Measurements from ENCODE around the gene MET. TPM values are rescaled to one million over a fixed set of nuclear protein-coding genes. Genes with fewer than 3 reads are reported as not detected.

MET gene
- total RNA-seq, 1 donor from 2014 or later: 55.4 TPM

GRCh38 chr7:116731445-116732335 lies 59.7 kb downstream of the MET start:
- H3K27me3 Mint-ChIP-seq (ENCODE audit: unreplicated experiment): no peaks in the 10 kb centered on the region
- no peak for DNase-seq (ENCODE audit: extremely low spot score, unreplicated experiment)
- H3K27ac Mint-ChIP-seq (ENCODE audit: unreplicated experiment): no peak overlapping the region
- peaks cover 25% of the 10 kb centered on the region for H3K4me1 Mint-ChIP-seq (ENCODE audit: unreplicated experiment)
- no peak overlapping the region for H3K4me3 Mint-ChIP-seq (ENCODE audit: unreplicated experiment)
- H3K9me3 Mint-ChIP-seq (ENCODE audit: unreplicated experiment): no peaks in the 10 kb centered on the region
- H3K36me3 Mint-ChIP-seq (ENCODE audit: unreplicated experiment): peaks cover 25% of the 10 kb centered on the region
- TF ChIP-seq, protein P1, sequence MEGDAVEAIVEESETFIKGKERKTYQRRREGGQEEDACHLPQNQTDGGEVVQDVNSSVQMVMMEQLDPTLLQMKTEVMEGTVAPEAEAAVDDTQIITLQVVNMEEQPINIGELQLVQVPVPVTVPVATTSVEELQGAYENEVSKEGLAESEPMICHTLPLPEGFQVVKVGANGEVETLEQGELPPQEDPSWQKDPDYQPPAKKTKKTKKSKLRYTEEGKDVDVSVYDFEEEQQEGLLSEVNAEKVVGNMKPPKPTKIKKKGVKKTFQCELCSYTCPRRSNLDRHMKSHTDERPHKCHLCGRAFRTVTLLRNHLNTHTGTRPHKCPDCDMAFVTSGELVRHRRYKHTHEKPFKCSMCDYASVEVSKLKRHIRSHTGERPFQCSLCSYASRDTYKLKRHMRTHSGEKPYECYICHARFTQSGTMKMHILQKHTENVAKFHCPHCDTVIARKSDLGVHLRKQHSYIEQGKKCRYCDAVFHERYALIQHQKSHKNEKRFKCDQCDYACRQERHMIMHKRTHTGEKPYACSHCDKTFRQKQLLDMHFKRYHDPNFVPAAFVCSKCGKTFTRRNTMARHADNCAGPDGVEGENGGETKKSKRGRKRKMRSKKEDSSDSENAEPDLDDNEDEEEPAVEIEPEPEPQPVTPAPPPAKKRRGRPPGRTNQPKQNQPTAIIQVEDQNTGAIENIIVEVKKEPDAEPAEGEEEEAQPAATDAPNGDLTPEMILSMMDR (IDR thresholded peaks at IDR 0.05): no peak

DNA sequence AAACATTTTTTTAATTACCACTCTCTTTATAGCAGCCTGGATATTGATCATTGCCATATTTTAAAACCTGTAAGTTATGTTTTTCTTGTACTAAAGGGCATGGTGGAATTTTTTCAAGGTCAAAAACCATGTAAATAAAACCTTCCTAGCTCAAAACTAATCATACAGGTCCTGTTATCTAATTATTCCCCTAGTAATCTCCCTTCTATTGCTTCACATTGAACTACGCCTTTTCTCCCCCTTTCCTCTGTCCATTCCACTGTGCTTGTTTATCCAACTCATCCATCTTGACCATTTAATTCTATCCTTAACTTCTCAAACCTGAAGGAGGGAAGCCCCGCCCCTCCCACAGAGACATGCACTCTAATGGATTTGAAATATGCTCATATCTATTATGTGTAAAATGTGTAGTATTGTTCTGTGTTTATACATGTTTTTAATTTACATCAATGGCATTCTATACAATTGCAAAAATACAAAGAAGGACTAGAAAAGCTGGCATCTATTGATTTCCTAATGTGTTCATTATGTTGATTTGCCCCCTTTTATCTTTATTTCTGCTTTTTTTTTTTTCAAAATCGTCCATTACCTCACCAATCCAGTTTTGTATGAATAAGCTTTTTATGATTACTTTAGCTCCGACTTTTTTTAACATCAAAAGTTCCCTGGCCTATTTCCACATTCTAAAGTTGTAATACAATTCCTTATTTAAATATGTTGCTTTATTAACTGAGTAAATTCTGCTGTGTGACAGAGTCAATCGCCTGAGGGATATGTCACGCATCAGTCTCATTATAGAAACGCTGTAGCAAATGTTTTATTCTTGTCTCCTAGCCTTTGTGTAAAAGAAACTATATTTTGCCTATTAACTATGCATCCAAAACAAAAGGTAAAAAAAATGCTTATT lies 61.0 kb downstream of the MET start:
- Mint-ChIP-seq H3K4me3 (ENCODE audit: unreplicated experiment) (no peak overlapping the region), H3K36me3 (ENCODE audit: unreplicated experiment) (peaks cover 28% of the 10 kb centered on the region), H3K27me3 (ENCODE audit: unreplicated experiment) (no peaks in the 10 kb centered on the region), H3K4me1 (ENCODE audit: unreplicated experiment) (peaks cover 34% of the 10 kb centered on the region), H3K27ac (ENCODE audit: unreplicated experiment) (no peak overlapping the region), H3K9me3 (ENCODE audit: unreplicated experiment) (no peaks in the 10 kb centered on the region)
- TF ChIP-seq, protein P1 (IDR thresholded peaks at IDR 0.05): no peak
- DNase-seq (ENCODE audit: extremely low spot score, unreplicated experiment): no peak

DNA sequence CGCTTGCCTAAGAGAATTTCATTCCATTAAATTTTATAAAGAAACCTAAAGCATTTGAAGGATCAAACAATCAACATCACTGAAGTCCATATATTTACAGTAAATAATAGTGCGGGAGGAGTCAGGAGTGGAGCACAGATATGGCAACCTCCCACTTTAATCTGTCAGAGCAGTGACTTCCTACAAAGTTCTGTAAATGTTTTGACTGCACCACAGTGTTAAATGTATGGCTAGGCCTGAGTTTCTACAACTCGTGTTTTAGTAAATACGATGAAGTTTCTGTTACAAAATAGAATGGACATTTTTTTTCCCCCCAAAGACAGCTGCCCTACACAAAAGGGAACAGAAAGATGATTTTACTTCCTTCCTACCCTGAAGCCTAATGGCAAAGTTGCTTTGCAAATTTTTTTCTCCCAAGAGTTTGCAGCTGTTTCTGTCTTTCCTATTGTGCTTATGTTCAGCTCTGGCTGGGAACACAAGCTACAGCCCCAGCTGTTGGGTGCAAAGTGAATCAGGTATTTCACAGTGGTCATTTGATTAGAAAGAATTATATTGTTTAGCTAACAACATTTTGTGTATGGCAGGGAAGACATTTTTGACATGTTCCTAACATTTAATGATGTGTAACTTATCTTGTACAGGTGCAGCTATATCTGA lies 62.1 kb downstream of the MET start:
- TF ChIP-seq, protein P1 (IDR thresholded peaks at IDR 0.05): no peak
- DNase-seq (ENCODE audit: extremely low spot score, unreplicated experiment): no peak
- no peaks in the 10 kb centered on the region for H3K27me3 Mint-ChIP-seq (ENCODE audit: unreplicated experiment)
- peaks cover 36% of the 10 kb centered on the region for H3K4me1 Mint-ChIP-seq (ENCODE audit: unreplicated experiment)
- peaks cover 27% of the 10 kb centered on the region for H3K36me3 Mint-ChIP-seq (ENCODE audit: unreplicated experiment)
- no peak overlapping the region for H3K4me3 Mint-ChIP-seq (ENCODE audit: unreplicated experiment)
- no peaks in the 10 kb centered on the region for H3K9me3 Mint-ChIP-seq (ENCODE audit: unreplicated experiment)
- no peak overlapping the region for H3K27ac Mint-ChIP-seq (ENCODE audit: unreplicated experiment)

DNA sequence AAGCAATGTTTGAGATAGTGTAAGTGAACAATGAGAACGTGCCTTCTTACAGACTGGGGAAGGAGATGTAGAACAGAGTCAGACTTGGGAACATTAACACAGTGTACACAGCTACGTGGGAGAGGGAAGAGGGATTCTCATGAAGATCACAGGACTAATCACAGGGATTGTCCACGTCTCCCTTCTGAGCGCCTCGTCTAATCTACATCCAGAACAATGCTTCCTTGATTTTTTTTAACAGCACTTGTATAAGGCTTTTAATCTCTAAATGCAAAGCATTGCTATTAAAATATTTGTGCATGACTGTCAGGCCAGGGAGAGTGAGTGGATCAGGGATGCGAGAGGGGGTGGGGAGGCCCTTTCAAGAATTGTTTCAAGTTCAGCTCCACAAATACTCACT lies 62.7 kb downstream of the MET start:
- TF ChIP-seq, protein P1 (IDR thresholded peaks at IDR 0.05): no peak
- Mint-ChIP-seq H3K27ac (ENCODE audit: unreplicated experiment) (no peak overlapping the region), H3K36me3 (ENCODE audit: unreplicated experiment) (peaks cover 32% of the 10 kb centered on the region)

More for the DNA sequence above, 62.7 kb downstream of the MET start:
- peaks cover 41% of the 10 kb centered on the region for H3K4me1 Mint-ChIP-seq (ENCODE audit: unreplicated experiment)
- H3K9me3 Mint-ChIP-seq (ENCODE audit: unreplicated experiment): no peaks in the 10 kb centered on the region
- H3K27me3 Mint-ChIP-seq (ENCODE audit: unreplicated experiment): no peaks in the 10 kb centered on the region
- no peak for DNase-seq (ENCODE audit: extremely low spot score, unreplicated experiment)
- H3K4me3 Mint-ChIP-seq (ENCODE audit: unreplicated experiment): no peak overlapping the region

Measured in osteocyte (in vitro differentiated cells).